Measurements from ENCODE around the gene SNRNP27.
"Not testable (repeated sequence)": the region's sequence is repeated elsewhere in the genome, so short reads cannot be mapped to it uniquely, and the experiment has no call there.

The SNRNP27 gene

DNA sequence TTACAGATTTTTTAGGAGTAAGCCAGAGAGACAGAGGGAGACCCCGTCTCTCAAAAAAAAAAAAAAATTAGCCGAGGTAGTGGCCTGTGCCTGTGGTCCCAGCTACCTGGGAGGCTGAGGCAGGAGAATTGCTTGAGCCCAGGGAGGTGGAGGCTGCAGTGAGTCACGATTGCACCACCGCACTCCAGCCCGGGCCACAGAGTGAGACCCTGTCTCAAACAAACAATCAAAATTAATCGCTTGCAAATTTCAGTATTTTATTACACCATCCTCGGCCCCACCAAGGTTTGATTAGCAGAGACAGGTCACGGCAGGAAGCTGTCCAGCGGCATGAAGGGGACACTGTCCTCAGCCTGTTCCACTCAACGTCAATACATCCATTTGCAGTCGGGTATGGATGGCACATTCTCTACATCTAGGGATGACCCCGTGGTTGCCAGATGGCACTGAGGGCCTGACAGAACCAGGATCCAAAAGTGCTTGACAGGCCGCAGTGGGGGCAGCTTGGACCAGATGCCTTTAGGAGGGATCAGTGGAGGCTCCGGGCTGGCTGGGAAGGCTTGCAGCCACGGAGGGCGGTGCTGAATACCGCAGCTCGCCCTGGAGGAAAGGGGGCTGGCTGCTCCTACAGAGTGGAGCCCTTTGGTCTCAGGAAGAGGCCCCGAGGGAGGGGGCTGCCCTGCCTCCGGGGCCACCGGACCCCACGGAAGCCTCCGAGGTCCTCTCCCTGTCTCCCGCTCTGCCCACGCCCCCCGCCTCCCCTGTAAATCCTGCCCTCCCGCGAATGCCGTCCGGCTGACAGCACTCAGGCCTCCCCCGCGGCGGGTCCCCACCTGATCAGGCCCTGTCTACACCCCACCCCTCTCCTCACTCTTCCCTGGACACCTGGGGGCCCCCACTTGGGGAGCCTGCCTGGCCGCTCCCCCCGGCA lies 54.5 kb downstream of the SNRNP27 start:
- no peaks in the 10 kb centered on the region for H3K27me3 Mint-ChIP-seq
- H3K27ac Mint-ChIP-seq, result no peak overlapping the region
- H3K36me3 Mint-ChIP-seq (ENCODE audit: low read depth), result peaks cover 2% of the 10 kb centered on the region
- peaks cover 39% of the 10 kb centered on the region for H3K4me1 Mint-ChIP-seq (ENCODE audit: low read depth)
- H3K9me3 Mint-ChIP-seq, result no peaks in the 10 kb centered on the region
- H3K4me3 Mint-ChIP-seq, result no peak overlapping the region

GRCh38 chr2:69948963-69949645 lies 55.3 kb downstream of the SNRNP27 start:
- Mint-ChIP-seq H3K9me3 (no peaks in the 10 kb centered on the region), H3K4me1 (ENCODE audit: low read depth) (peaks cover 36% of the 10 kb centered on the region), H3K27me3 (no peaks in the 10 kb centered on the region), H3K36me3 (ENCODE audit: low read depth) (no peaks in the 10 kb centered on the region), H3K4me3 (no peak overlapping the region), H3K27ac (no peak overlapping the region)

- Mint-ChIP-seq H3K36me3 (ENCODE audit: low read depth) (no peaks in the 10 kb centered on the region), H3K4me1 (ENCODE audit: low read depth) (peaks cover 26% of the 10 kb centered on the region), H3K4me3 (no peak overlapping the region), H3K9me3 (no peaks in the 10 kb centered on the region), H3K27me3 (no peaks in the 10 kb centered on the region), H3K27ac (no peak overlapping the region)
Observed at GRCh38 chr2:69950241-69950640, 56.5 kb downstream of the SNRNP27 start.

- H3K36me3 Mint-ChIP-seq (ENCODE audit: low read depth); H3K27me3 Mint-ChIP-seq; H3K4me3 Mint-ChIP-seq; H3K27ac Mint-ChIP-seq; H3K9me3 Mint-ChIP-seq: not testable (repeated sequence)
- H3K4me1 Mint-ChIP-seq (ENCODE audit: low read depth), result peaks cover 22% of the 10 kb centered on the region
Observed at GRCh38 chr2:69950671-69951070, 56.9 kb downstream of the SNRNP27 start.

DNA sequence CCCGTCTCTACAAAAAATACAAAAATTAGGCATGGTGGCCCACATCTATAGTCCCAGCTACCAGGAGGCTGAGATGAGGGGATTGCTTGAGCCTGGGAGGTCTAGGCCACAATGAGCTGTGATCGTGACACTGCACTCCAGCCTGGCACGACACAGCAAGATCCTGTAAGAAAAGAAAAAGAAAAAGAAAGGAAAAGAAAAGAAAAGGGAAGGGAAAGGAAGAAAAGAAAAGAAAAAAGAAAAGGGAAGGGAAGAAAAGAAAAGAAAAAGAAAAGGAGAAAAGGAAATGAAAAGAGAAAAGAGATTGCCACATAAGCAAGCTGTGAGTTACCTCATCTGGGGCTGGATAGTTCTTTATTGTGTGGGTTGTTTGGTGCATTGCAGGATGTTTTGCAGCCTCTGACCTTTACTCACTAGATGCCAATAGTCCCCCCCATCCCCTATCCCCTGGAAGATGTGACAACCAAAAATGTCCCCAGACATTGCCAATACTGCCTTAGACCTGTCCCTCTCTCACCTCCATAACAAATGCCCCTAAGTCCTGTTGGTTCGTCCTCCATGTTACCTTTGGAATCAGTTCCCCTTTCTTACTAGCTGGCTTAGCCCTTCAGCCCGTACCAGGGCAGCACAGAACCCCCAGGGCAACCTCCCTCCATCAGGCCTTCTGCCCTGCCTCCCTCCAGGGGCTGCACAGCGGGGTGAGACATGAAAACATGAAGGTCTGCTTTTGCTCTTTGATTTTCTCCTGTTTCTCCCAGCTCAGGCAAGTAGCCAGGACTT lies 58.8 kb downstream of the SNRNP27 start:
- Mint-ChIP-seq H3K4me1 (ENCODE audit: low read depth) (peaks cover 3% of the 10 kb centered on the region), H3K4me3 (no peak overlapping the region), H3K36me3 (ENCODE audit: low read depth) (no peaks in the 10 kb centered on the region), H3K27ac (peak overlapping the region; percentile 19), H3K27me3 (no peaks in the 10 kb centered on the region), H3K9me3 (no peaks in the 10 kb centered on the region)

- Mint-ChIP-seq H3K27me3 (no peaks in the 10 kb centered on the region), H3K9me3 (no peaks in the 10 kb centered on the region), H3K36me3 (ENCODE audit: low read depth) (no peaks in the 10 kb centered on the region), H3K4me1 (ENCODE audit: low read depth) (no peaks in the 10 kb centered on the region), H3K27ac (no peak overlapping the region), H3K4me3 (no peak overlapping the region)
Observed at GRCh38 chr2:69954084-69954483, 60.3 kb downstream of the SNRNP27 start.
